ENCODE data around the gene PPP1R14D.

The PPP1R14D gene

GRCh38 chr15:40770147-40770721 lies 58.3 kb downstream of the PPP1R14D start:
- TF ChIP-seq ZFX (IDR thresholded peaks at IDR 0.05; ENCODE audit: borderline replicate concordance): no peak
- TF ChIP-seq, protein P1, sequence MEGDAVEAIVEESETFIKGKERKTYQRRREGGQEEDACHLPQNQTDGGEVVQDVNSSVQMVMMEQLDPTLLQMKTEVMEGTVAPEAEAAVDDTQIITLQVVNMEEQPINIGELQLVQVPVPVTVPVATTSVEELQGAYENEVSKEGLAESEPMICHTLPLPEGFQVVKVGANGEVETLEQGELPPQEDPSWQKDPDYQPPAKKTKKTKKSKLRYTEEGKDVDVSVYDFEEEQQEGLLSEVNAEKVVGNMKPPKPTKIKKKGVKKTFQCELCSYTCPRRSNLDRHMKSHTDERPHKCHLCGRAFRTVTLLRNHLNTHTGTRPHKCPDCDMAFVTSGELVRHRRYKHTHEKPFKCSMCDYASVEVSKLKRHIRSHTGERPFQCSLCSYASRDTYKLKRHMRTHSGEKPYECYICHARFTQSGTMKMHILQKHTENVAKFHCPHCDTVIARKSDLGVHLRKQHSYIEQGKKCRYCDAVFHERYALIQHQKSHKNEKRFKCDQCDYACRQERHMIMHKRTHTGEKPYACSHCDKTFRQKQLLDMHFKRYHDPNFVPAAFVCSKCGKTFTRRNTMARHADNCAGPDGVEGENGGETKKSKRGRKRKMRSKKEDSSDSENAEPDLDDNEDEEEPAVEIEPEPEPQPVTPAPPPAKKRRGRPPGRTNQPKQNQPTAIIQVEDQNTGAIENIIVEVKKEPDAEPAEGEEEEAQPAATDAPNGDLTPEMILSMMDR (IDR thresholded peaks at IDR 0.05): no peak
- H3K27ac ChIP-seq: no peak overlapping the region

GRCh38 chr15:40769274-40770146 lies 59.0 kb downstream of the PPP1R14D start, which contains the start of gene C15orf62:
Gene C15orf62 (plus strand): TSS chr15:40769980. CDS start chr15:40770496, 516 bp downstream.
- TF ChIP-seq, protein P1 (IDR thresholded peaks at IDR 0.05): no peak
- no peak for TF ChIP-seq ZFX (IDR thresholded peaks at IDR 0.05; ENCODE audit: borderline replicate concordance)
- peak within 1 kb of the TSS; percentile 33 for H3K27ac ChIP-seq

DNA sequence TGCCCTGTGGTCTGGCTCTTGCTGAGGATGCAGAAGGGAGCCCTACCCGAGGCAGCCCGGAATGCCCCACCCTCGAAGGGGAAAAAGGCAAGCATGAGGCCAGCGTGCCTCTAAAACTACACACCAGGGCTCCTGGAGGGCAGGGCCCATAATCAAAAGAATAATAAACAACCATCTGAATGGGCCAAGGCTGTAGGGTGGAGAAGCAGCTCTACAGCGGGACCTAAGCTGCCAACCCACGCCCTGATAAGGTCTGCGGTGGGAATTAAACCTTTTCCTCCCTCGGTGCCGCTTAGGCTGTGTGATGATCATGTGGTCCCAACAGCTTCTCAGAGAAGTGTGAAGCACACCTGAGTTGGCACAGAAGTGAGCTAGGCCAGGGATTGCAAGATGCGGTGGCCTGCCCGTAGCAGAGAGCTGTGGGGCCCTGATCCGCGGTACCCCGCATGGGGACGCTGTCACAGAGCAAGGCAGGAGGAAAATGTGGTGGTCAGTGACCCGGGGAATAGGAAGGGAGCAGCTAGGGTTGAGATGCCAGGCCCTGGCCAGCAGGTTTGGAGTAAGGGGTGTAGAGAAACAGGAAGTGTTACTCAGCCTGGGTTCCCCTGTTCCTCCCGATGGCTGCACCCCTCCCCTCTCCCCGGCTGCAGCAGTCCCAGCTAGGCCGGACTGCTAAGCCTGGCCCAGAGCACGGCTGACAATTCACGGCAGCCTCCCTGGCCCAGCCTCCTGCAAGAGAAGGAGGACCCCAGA lies 59.8 kb downstream of the PPP1R14D start:
- H3K27ac ChIP-seq: peak overlapping the region; percentile 33
- no peak for TF ChIP-seq ZFX (IDR thresholded peaks at IDR 0.05; ENCODE audit: borderline replicate concordance)
- TF ChIP-seq, protein P1 (IDR thresholded peaks at IDR 0.05): no peak

DNA sequence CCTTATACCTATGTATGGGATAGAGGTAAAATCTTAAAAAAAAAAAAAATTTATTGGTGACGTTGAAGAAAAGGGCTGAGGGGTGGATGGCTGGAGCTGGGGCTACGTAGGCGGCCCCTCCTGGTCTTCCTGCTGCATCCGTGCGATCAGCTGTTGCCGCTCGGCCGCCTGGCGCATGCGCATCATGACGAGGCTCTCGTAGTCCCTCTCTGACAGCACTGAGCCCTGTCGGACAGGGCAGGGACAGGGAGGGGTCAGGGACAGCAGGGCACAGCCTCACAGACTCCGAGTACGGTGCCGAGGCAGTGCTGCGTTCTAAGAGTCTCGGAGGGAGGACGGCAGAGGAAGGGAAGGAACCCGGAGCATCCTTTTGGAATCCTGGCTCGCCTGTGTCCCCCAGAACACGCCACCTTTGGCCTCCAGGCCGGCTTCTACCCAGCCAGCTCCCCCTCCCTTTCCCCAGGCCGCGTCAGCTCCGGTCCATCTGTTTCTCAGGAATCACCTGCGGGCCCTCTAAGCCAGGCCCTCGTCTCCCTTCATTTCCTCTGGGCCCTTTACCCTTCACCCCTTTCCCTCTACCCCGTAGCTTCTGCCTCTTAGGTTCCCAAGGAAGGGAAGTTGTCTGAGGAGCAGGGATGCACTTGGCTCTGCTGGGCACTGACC lies 60.5 kb downstream of the PPP1R14D start:
- H3K27ac ChIP-seq: peak overlapping the region; percentile 33; the same call in 1 of the 2 replicates
- no peak for TF ChIP-seq ZFX (IDR thresholded peaks at IDR 0.05; ENCODE audit: borderline replicate concordance)
- TF ChIP-seq, protein P1 (IDR thresholded peaks at IDR 0.05): no peak

DNA sequence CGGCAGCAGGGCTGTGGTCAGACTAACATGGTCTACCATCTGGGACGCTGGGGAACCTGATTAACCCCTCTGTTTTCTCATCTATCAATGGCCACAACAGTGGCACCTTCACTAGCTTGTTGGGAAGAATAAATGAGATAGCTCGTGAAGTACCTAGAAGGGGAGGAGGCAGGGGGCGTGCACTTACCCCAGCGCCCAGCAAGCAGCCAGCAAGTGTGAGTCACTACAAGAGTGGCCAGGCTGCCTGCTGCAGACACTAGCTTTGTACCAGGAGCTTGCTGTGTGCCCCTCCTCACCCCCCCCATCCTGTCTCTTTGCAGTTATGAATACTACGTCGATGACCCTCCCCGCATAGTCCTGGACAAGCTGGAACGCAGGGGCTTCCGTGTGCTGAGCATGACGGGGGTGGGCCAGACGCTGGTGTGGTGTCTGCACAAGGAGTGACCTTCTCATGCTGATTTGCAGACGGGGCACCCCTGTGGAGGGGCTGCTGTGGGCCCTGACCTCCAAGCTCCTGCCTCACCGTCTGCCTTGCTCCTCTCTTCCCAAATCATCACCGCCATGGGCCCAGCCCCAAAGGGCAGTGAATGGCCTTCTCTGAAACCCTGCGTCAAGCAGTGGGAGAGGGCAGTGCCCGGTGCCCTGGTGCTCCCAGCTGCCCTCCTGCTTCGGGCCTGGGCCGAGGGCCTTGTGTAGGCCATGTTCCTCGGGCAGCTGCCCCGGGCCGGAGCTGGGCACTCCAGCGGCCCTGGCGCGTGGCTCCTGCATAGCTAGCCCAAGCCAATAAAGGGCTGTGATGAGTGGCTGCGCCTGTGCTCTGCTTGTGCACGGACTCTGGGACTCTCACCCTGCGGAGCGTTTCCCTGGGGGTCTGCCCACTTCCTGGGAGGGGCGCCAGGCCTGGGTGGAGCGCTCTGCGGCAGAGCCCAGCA lies 61.3 kb downstream of the PPP1R14D start:
- TF ChIP-seq, protein P1 (IDR thresholded peaks at IDR 0.05): no peak
- TF ChIP-seq ZFX (IDR thresholded peaks at IDR 0.05; ENCODE audit: borderline replicate concordance): no peak
- H3K27ac ChIP-seq: peak overlapping the region; percentile 100

- peak overlapping the region; percentile 100 for H3K27ac ChIP-seq
- TF ChIP-seq, protein P1 (IDR thresholded peaks at IDR 0.05): no peak
- no peak for TF ChIP-seq ZFX (IDR thresholded peaks at IDR 0.05; ENCODE audit: borderline replicate concordance)
These were observed 62.2 kb downstream of the PPP1R14D start for GRCh38 chr15:40766194-40766815.

Data from 22Rv1 (cell line).